SK-N-SH (cell line): ENCODE measurements around the gene PRSS38. TPM values are rescaled to one million over a fixed set of nuclear protein-coding genes. Genes with fewer than 3 reads are reported as not detected.

Experiments
- CTCF ChIA-PET: fragments of 300-600, 350-600 bp; formaldehyde crosslinking; extraction: SDS; loops from one replicate; lab custom pipeline; 2021; lab: Yijun Ruan, JAX
- POLR2A ChIA-PET: fragments of 350-600 bp; sonication (Branson Sonifier 250); formaldehyde crosslinking; extraction: SDS; loops from one replicate; lab custom pipeline; 2020; ENCODE audit warnings: antibody characterized with exemption, inconsistent platforms; lab: Yijun Ruan, JAX
- DNase-seq: peaks from one replicate; pipeline ENCODE4 v3.0.0; 2012
- H2AFZ ChIP-seq: fragments of 200-600 bp; sonication (generic); 2 replicates; pipeline ENCODE4 v1.8.1; 2016; ENCODE audit warnings: antibody characterized with exemption, mild to moderate bottlenecking, low read depth
- H3F3A ChIP-seq: fragments of 200-600 bp; sonication (generic); replicated peaks from 2 replicates; pipeline ENCODE3; 2016; ENCODE audit warnings: antibody characterized with exemption, mild to moderate bottlenecking; ENCODE audit not compliant: insufficient read depth
- H3K27ac ChIP-seq, 2 experiments: fragments of 200-500 bp in 1 of 2; fragments of 200-600 bp in 1 of 2; sonication (Bioruptor generic) in 1 of 2; sonication (generic), shearing (Covaris generic) in 1 of 2; 2 replicates each; pipeline versions ENCODE4 v1.5.1 to v1.6.1; 2014 to 2016; ENCODE audit warnings: low read depth in 2 of 2, inconsistent platforms in 1 of 2, low read length in 1 of 2, mild to moderate bottlenecking in 1 of 2, mixed read lengths in 1 of 2
- H3K27me3 ChIP-seq: fragments of 200-600 bp; sonication (generic), shearing (Covaris generic); 2 replicates; pipeline ENCODE4 v1.6.1; 2016; ENCODE audit warnings: mixed run types; ENCODE audit not compliant: insufficient read depth
- H3K36me3 ChIP-seq, 2 experiments: fragments of 200-500 bp in 1 of 2; fragments of 200-600 bp in 1 of 2; sonication (Bioruptor generic) in 1 of 2; sonication (generic) in 1 of 2; replicated peaks in 1 of 2; 2 replicates each; pipeline versions ENCODE3 to v1.5.1; 2014 to 2016; ENCODE audit warnings: low read length in 1 of 2, mild to moderate bottlenecking in 1 of 2; ENCODE audit not compliant: insufficient read depth in 2 of 2, control insufficient read depth in 1 of 2
- H3K4me1 ChIP-seq, 2 experiments: fragments of 200-500 bp in 1 of 2; fragments of 200-600 bp in 1 of 2; sonication (Bioruptor generic) in 1 of 2; sonication (generic), shearing (Covaris generic) in 1 of 2; 2 replicates each; pipeline versions ENCODE4 v1.5.1 to v1.6.1; 2014 to 2016; ENCODE audit warnings: low read depth in 1 of 2, low read length in 1 of 2, mixed run types in 1 of 2; ENCODE audit not compliant: insufficient read depth in 2 of 2, control insufficient read depth in 1 of 2
- H3K4me2 ChIP-seq: fragments of 200-600 bp; sonication (generic), shearing (Covaris generic); 2 replicates; pipeline ENCODE4 v1.6.1; 2017; ENCODE audit warnings: mixed run types
- H3K4me3 ChIP-seq, 2 experiments: fragments of 200-500 bp in 1 of 2; fragments of 200-600 bp in 1 of 2; sonication (Bioruptor generic) in 1 of 2; sonication (generic), shearing (Covaris generic) in 1 of 2; 2 replicates each; pipeline versions ENCODE4 v1.5.1 to v1.8.1; 2014 to 2016; ENCODE audit warnings: low read depth in 2 of 2, inconsistent platforms in 1 of 2, low read length in 1 of 2, mild to moderate bottlenecking in 1 of 2, mixed read lengths in 1 of 2, moderate library complexity in 1 of 2
- H3K79me2 ChIP-seq: fragments of 200-600 bp; sonication (generic); 2 replicates; pipeline ENCODE4 v1.8.1; 2017; ENCODE audit warnings: mild to moderate bottlenecking; ENCODE audit not compliant: insufficient read depth
- H3K9ac ChIP-seq: fragments of 200-600 bp; sonication (generic); 2 replicates; pipeline ENCODE4 v1.6.1; 2017; ENCODE audit warnings: mixed run types
- H3K9me2 ChIP-seq: fragments of 200-600 bp; sonication (generic); 2 replicates; pipeline ENCODE4 v1.6.1; 2017; ENCODE audit warnings: mixed run types
- H3K9me3 ChIP-seq: fragments of 200-600 bp; sonication (generic); 2 replicates; pipeline ENCODE4 v1.6.1; 2017; ENCODE audit warnings: mixed run types, mild to moderate bottlenecking, moderate library complexity
- H4K20me1 ChIP-seq: fragments of 200-600 bp; sonication (generic); 2 replicates; pipeline ENCODE4 v1.6.1; 2017; ENCODE audit warnings: mild to moderate bottlenecking, mixed run types; ENCODE audit not compliant: insufficient read depth
- ELF1 ChIP-seq: IDR thresholded peaks from 2 replicates; pipeline ENCODE4 v1.4.0; 2012
- EP300 ChIP-seq, 2 experiments: IDR thresholded peaks; 2 replicates each; pipeline versions ENCODE4 v1.4.0 to v1.6.1; 2012; ENCODE audit warnings: borderline replicate concordance in 1 of 2, low read depth in 1 of 2, low read length in 1 of 2
- EZH2phosphoT487 ChIP-seq: fragments of 200-600 bp; sonication (generic); IDR thresholded peaks from 2 replicates; pipeline ENCODE4 v1.6.1; 2017; ENCODE audit warnings: low read depth, mixed run types, mild to moderate bottlenecking, antibody characterized with exemption, moderate library complexity, borderline replicate concordance
- FOSL2 ChIP-seq: IDR thresholded peaks from 2 replicates; pipeline ENCODE4 v1.4.0; 2012; ENCODE audit warnings: low read depth, mild to moderate bottlenecking, moderate library complexity, borderline replicate concordance
- FOXJ3 ChIP-seq: sonication (generic); formaldehyde crosslinking; IDR thresholded peaks from 2 replicates; pipeline ENCODE4 v1.5.1; 2020; ENCODE audit warnings: mild to moderate bottlenecking, missing genetic modification reagents
- FOXM1 ChIP-seq: IDR thresholded peaks from 2 replicates; pipeline ENCODE4 v1.4.0; 2012; ENCODE audit warnings: low read depth, mild to moderate bottlenecking
- GABPA ChIP-seq: IDR thresholded peaks from 2 replicates; pipeline ENCODE4 v1.4.0; 2012; ENCODE audit warnings: low read depth, mild to moderate bottlenecking
- GATA2 ChIP-seq: sonication (generic); formaldehyde crosslinking; IDR thresholded peaks from 2 replicates; pipeline ENCODE4 v1.5.0; 2020; ENCODE audit warnings: mild to moderate bottlenecking, missing genetic modification reagents
- JUND ChIP-seq: IDR thresholded peaks from 2 replicates; pipeline ENCODE4 v1.4.0; 2012
- MAX ChIP-seq: IDR thresholded peaks from 2 replicates; pipeline ENCODE4 v1.4.0; 2012; ENCODE audit warnings: low read depth
- PBX3 ChIP-seq: IDR thresholded peaks from 2 replicates; pipeline ENCODE4; 2012
- POLR2AphosphoS5 ChIP-seq: IDR thresholded peaks from 2 replicates; pipeline ENCODE4 v1.6.1; 2012; ENCODE audit warnings: low read depth, low read length
- RAD21 ChIP-seq: IDR thresholded peaks from 2 replicates; pipeline ENCODE4 v1.6.1; 2012; ENCODE audit warnings: mild to moderate bottlenecking, low read length
- RXRA ChIP-seq: IDR thresholded peaks from 2 replicates; pipeline ENCODE4 v1.4.0; 2012; ENCODE audit warnings: low read depth, mild to moderate bottlenecking, borderline replicate concordance
- SIN3A ChIP-seq: IDR thresholded peaks from 2 replicates; pipeline ENCODE4 v1.6.1; 2012; ENCODE audit warnings: low read depth, mild to moderate bottlenecking, low read length, moderate library complexity, borderline replicate concordance
- SMC3 ChIP-seq: IDR thresholded peaks from 2 replicates; pipeline ENCODE4 v1.6.1; 2012; ENCODE audit warnings: low read depth, low read length, improper control_type of control experiment
- TCF12 ChIP-seq: IDR thresholded peaks from 2 replicates; pipeline ENCODE4 v1.4.0; 2012
- ZBTB33 ChIP-seq: IDR thresholded peaks from 2 replicates; pipeline ENCODE4 v1.4.0; 2012; ENCODE audit warnings: low read depth, borderline replicate concordance
- WGBS: methylation state at CpG from one replicate; pipeline ENCODE4 v1.1.6; 2017; ENCODE audit warnings: low lambda C conversion rate; 5-methylcytosine and 5-hydroxymethylcytosine counted together
- polyA plus RNA-seq, 3 experiments: library from polyadenylated mRNA; depleted of rRNA; stranded (reverse); fragments of >200 nt; gene quantifications; 2 replicates each; pipeline ENCODE4 v1.2.3, GENCODE V29; 2012
- TF ChIP-seq, protein P1 (sequence below): fragments of 150-350 bp; IDR thresholded peaks from 2 replicates; pipeline ENCODE4 v1.6.1; 2017; ENCODE audit warnings: antibody characterized with exemption, low read length, low read depth, borderline replicate concordance
- TF ChIP-seq, protein P2 (sequence below): fragments of 200-600 bp; sonication (generic); IDR thresholded peaks from 2 replicates; pipeline ENCODE4 v1.6.1; 2017; ENCODE audit warnings: antibody characterized with exemption, mild to moderate bottlenecking, moderate library complexity

The PRSS38 gene
- polyA plus RNA-seq, 1 of the 3 experiments (the other 2 are of a cell fraction), result not detected

DNA sequence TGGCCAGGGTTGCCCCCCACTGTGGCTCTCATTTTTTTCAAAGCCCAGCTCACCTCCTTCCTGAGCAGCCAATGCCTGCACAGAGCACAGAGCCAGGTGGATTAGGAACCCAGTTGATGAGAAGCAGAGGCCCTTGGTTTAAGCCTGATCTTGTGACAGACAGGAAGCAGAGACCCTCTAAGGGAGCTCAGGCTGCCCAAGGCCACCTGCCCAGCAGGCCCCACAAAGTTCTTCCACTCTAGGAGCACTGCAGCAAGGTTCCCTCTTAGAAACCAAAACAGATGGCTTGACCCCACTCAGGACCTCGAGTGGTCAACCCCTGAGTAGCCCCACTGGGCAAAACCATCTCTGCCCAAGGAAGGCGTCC, 25.5 kb upstream of the PRSS38 start:
- H3F3A ChIP-seq, result peaks cover 7% of the 10 kb centered on the region
- H4K20me1 ChIP-seq, result no peaks in the 10 kb centered on the region
- H3K4me3 ChIP-seq, result no peak overlapping the region
- peaks cover 17 to 47% of the 10 kb centered on the region in 2 experiments for H3K4me1 ChIP-seq
- 92% methylated on average over 2 of the region's 2 CpGs for WGBS
- H3K27me3 ChIP-seq, result no peaks in the 10 kb centered on the region
- CTCF ChIA-PET, result interaction anchor here (1.3 to 2.3 kb wide), 2 partner anchors 28 to 158 kb away, joined by 3 to 6 read pairs; partner anchors contain the start of gene WNT9A
- TF ChIP-seq FOXJ3 (CRISPR knock-in tag) (no peak), FOSL2 (no peak), PBX3 (no peak), GABPA (no peak), ELF1 (no peak), ZBTB33 (no peak), SMC3 (no peak), TCF12 (no peak), EP300 (IDR thresholded peaks at IDR 0.05; ENCODE audit: borderline replicate concordance in 1 of 2, low read depth in 1 of 2, low read length in 1 of 2) (no peak), JUND (no peak), RAD21 (no peak), SIN3A (no peak), MAX (no peak), GATA2 (CRISPR knock-in tag) (no peak), POLR2AphosphoS5 (no peak), EZH2phosphoT487 (no peak), FOXM1 (no peak), RXRA (no peak)
- TF ChIP-seq, protein P1, sequence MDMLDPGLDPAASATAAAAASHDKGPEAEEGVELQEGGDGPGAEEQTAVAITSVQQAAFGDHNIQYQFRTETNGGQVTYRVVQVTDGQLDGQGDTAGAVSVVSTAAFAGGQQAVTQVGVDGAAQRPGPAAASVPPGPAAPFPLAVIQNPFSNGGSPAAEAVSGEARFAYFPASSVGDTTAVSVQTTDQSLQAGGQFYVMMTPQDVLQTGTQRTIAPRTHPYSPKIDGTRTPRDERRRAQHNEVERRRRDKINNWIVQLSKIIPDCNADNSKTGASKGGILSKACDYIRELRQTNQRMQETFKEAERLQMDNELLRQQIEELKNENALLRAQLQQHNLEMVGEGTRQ, result no peak
- TF ChIP-seq, protein P2, sequence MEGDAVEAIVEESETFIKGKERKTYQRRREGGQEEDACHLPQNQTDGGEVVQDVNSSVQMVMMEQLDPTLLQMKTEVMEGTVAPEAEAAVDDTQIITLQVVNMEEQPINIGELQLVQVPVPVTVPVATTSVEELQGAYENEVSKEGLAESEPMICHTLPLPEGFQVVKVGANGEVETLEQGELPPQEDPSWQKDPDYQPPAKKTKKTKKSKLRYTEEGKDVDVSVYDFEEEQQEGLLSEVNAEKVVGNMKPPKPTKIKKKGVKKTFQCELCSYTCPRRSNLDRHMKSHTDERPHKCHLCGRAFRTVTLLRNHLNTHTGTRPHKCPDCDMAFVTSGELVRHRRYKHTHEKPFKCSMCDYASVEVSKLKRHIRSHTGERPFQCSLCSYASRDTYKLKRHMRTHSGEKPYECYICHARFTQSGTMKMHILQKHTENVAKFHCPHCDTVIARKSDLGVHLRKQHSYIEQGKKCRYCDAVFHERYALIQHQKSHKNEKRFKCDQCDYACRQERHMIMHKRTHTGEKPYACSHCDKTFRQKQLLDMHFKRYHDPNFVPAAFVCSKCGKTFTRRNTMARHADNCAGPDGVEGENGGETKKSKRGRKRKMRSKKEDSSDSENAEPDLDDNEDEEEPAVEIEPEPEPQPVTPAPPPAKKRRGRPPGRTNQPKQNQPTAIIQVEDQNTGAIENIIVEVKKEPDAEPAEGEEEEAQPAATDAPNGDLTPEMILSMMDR, result no peak; the same call in 1 of the 2 replicates
- no peaks in the 10 kb centered on the region for H3K9me3 ChIP-seq
- H2AFZ ChIP-seq, result no peak overlapping the region
- no peak overlapping the region for H3K27ac ChIP-seq
- H3K4me2 ChIP-seq, result no peak overlapping the region
- H3K36me3 ChIP-seq, result no peaks in the 10 kb centered on the region
- H3K9ac ChIP-seq, result no peak overlapping the region
- no peak for DNase-seq
- POLR2A ChIA-PET, result no interaction called here
- no peaks in the 10 kb centered on the region for H3K9me2 ChIP-seq
- no peaks in the 10 kb centered on the region for H3K79me2 ChIP-seq
